Measurements from ENCODE around the gene P2RX5.

Gene P2RX5

GRCh38 chr17:3681057-3681456 is 14.9 kb downstream of the P2RX5 start:
- no peak for DNase-seq

GRCh38 chr17:3679531-3680126 is 16.3 kb downstream of the P2RX5 start:
- DNase-seq = peak; percentile 31

GRCh38 chr17:3678821-3679530 is 17.0 kb downstream of the P2RX5 start:
- DNase-seq = peak; percentile 39

- DNase-seq = no peak
Observed at GRCh38 chr17:3678095-3678820, 17.7 kb downstream of the P2RX5 start.

GRCh38 chr17:3675886-3676285 is 20.1 kb downstream of the P2RX5 start:
- no peak for DNase-seq

GRCh38 chr17:3672571-3672970 is 23.4 kb downstream of the P2RX5 start:
- DNase-seq = no peak

- DNase-seq = peak; percentile 22
Observed at GRCh38 chr17:3669548-3669947, 26.4 kb downstream of the P2RX5 start.

- DNase-seq = no peak
Observed at GRCh38 chr17:3669085-3669347, 26.9 kb downstream of the P2RX5 start.

GRCh38 chr17:3668279-3669084 is 27.5 kb downstream of the P2RX5 start, which contains the start of the genes EMC6 and TAX1BP3:
Gene EMC6 (plus strand): TSS chr17:3668812. CDS start chr17:3669147, 335 bp downstream.
Gene TAX1BP3 (minus strand): TSS chr17:3668578. CDS start chr17:3668526, 52 bp downstream.
- DNase-seq = peak; percentile 99

GRCh38 chr17:3667366-3668278 is 28.3 kb downstream of the P2RX5 start:
- DNase-seq = peak; percentile 81

- DNase-seq = no peak
Observed at GRCh38 chr17:3666516-3666915, 29.4 kb downstream of the P2RX5 start.

- DNase-seq = no peak
Observed at GRCh38 chr17:3665834-3666233, 30.1 kb downstream of the P2RX5 start.

- no peak for DNase-seq
Observed at GRCh38 chr17:3663102-3664011, 32.6 kb downstream of the P2RX5 start.

- DNase-seq = no peak
Observed at GRCh38 chr17:3660311-3660891, 35.6 kb downstream of the P2RX5 start.

- no peak for DNase-seq
Observed at GRCh38 chr17:3659541-3660111, 36.3 kb downstream of the P2RX5 start.

GRCh38 chr17:3658784-3659449 is 37.0 kb downstream of the P2RX5 start:
- DNase-seq = no peak

GRCh38 chr17:3657874-3658783 is 37.8 kb downstream of the P2RX5 start:
- no peak for DNase-seq

- no peak for DNase-seq
Observed at GRCh38 chr17:3657588-3657869, 38.4 kb downstream of the P2RX5 start.
